ENCODE results near the gene DPYD.

- TF ChIP-seq CTCF (IDR thresholded peaks at IDR 0.05; ENCODE audit: insufficient read depth, low read length, poor library complexity, severe bottlenecking) (no peak), EZH2phosphoT487 (conservative IDR thresholded peaks at IDR 0.05; ENCODE audit: low read length) (no peak)
Measured at GRCh38 chr1:97538113-97538512, 382.7 kb downstream of the DPYD start.

All from SU-DHL-6 (cell line).